Mesenchymal stem cell (in vitro differentiated cells and primary cell): ENCODE results near the gene TTYH1.

ENCODE experiments used
- DNase-seq: peaks from one replicate; pipeline ENCODE4 v3.0.0-alpha.2; 2013
- H2AFZ ChIP-seq: one replicate; pipeline ENCODE4 v1.6.1; 2013; ENCODE audit warnings: low read depth, mild to moderate bottlenecking, control low read depth, inconsistent platforms, low read length, moderate library complexity
- H2AK5ac ChIP-seq: 2 replicates; pipeline ENCODE4 v1.6.1; 2013; ENCODE audit warnings: low read length, moderate library complexity, mild to moderate bottlenecking, inconsistent platforms; ENCODE audit not compliant: severe bottlenecking
- H2BK120ac ChIP-seq: one replicate; pipeline ENCODE4 v1.6.1; 2013; ENCODE audit warnings: low read depth, mild to moderate bottlenecking, inconsistent platforms, low read length, moderate library complexity
- H2BK12ac ChIP-seq, 2 experiments: one replicate each; pipeline ENCODE4 v1.6.1; 2013; ENCODE audit warnings: inconsistent platforms in 2 of 2, low read length in 2 of 2, mild to moderate bottlenecking in 2 of 2, moderate library complexity in 2 of 2, control low read depth in 1 of 2
- H2BK15ac ChIP-seq: one replicate; pipeline ENCODE4 v1.6.1; 2013; ENCODE audit warnings: mild to moderate bottlenecking, low read depth, inconsistent platforms; ENCODE audit not compliant: poor library complexity, severe bottlenecking
- H2BK5ac ChIP-seq: 2 replicates; pipeline ENCODE4 v1.6.1; 2013; ENCODE audit warnings: low read depth, mild to moderate bottlenecking, low read length, control low read depth, inconsistent platforms; ENCODE audit not compliant: poor library complexity, severe bottlenecking
- H3K14ac ChIP-seq, 2 experiments: one replicate each; pipeline ENCODE4 v1.6.1; 2013; ENCODE audit warnings: inconsistent platforms in 2 of 2, low read length in 2 of 2, control low read depth in 1 of 2, mild to moderate bottlenecking in 1 of 2, moderate library complexity in 1 of 2
- H3K18ac ChIP-seq, 2 experiments: one replicate each; pipeline ENCODE4 v1.6.1; 2013; ENCODE audit warnings: inconsistent platforms in 2 of 2, low read length in 2 of 2, control low read depth in 1 of 2, low read depth in 1 of 2, mild to moderate bottlenecking in 1 of 2
- H3K23ac ChIP-seq, 2 experiments: one replicate each; pipeline ENCODE4 v1.6.1; 2013; ENCODE audit warnings: inconsistent platforms in 2 of 2, low read length in 2 of 2, mild to moderate bottlenecking in 2 of 2, moderate library complexity in 2 of 2, control low read depth in 1 of 2
- H3K27ac ChIP-seq: 2 replicates; pipeline ENCODE4 v1.5.1; 2013; ENCODE audit warnings: mild to moderate bottlenecking, moderate library complexity, low read length, control low read depth, inconsistent platforms; ENCODE audit not compliant: poor library complexity, severe bottlenecking
- H3K27me3 ChIP-seq, 2 experiments: 2 replicates each; pipeline versions ENCODE4 v1.6.1 to v1.7.0; 2013; ENCODE audit warnings: low read length in 2 of 2, mild to moderate bottlenecking in 2 of 2, moderate library complexity in 2 of 2, control low read depth in 1 of 2, inconsistent platforms in 1 of 2; ENCODE audit not compliant: control insufficient read depth in 1 of 2, insufficient read depth in 1 of 2
- H3K36me3 ChIP-seq, 2 experiments: 2 replicates each; pipeline versions ENCODE4 v1.6.1 to v1.7.0; 2013; ENCODE audit warnings: low read length in 2 of 2, control low read depth in 1 of 2, inconsistent platforms in 1 of 2, low read depth in 1 of 2, mild to moderate bottlenecking in 1 of 2; ENCODE audit not compliant: insufficient read depth in 2 of 2, control insufficient read depth in 1 of 2
- H3K4ac ChIP-seq, 2 experiments: one replicate each; pipeline ENCODE4 v1.6.1; 2013; ENCODE audit warnings: inconsistent platforms in 2 of 2, low read length in 2 of 2, mild to moderate bottlenecking in 2 of 2, moderate library complexity in 2 of 2, control low read depth in 1 of 2, low read depth in 1 of 2
- H3K4me1 ChIP-seq: 2 replicates; pipeline ENCODE4 v1.6.1; 2013; ENCODE audit warnings: low read depth, low read length, control low read depth; ENCODE audit not compliant: control insufficient read depth, insufficient read depth
- H3K4me2 ChIP-seq: 2 replicates; pipeline ENCODE4 v1.6.1; 2013; ENCODE audit warnings: low read length, mild to moderate bottlenecking, inconsistent platforms; ENCODE audit not compliant: poor library complexity, severe bottlenecking
- H3K4me3 ChIP-seq, 2 experiments: 2 replicates each; pipeline versions ENCODE4 v1.5.1 to v1.7.0; 2013; ENCODE audit warnings: low read length in 2 of 2, mild to moderate bottlenecking in 2 of 2, control low read depth in 1 of 2, low read depth in 1 of 2; ENCODE audit not compliant: insufficient read depth in 1 of 2
- H3K79me1 ChIP-seq: replicated peaks from 2 replicates; pipeline ENCODE4 v1.6.1; 2013; ENCODE audit warnings: mild to moderate bottlenecking, control low read depth, low read length, inconsistent platforms; ENCODE audit not compliant: poor library complexity, severe bottlenecking
- H3K9ac ChIP-seq: 2 replicates; pipeline ENCODE4 v1.7.0; 2013; ENCODE audit warnings: mild to moderate bottlenecking, low read length, moderate library complexity
- H3K9me3 ChIP-seq: 2 replicates; pipeline ENCODE4 v1.7.0; 2013; ENCODE audit warnings: mild to moderate bottlenecking, low read length; ENCODE audit not compliant: control insufficient read depth
- H4K8ac ChIP-seq: one replicate; pipeline ENCODE4 v1.6.1; 2013; ENCODE audit warnings: inconsistent platforms, mild to moderate bottlenecking, low read length, moderate library complexity
- H4K91ac ChIP-seq: one replicate; pipeline ENCODE4 v1.6.1; 2013; ENCODE audit warnings: mild to moderate bottlenecking, low read length, inconsistent platforms
- WGBS: methylation state at CpG from one replicate; pipeline ENCODE4 v1.1.7; 2013; ENCODE audit warnings: mixed read lengths; 5-methylcytosine and 5-hydroxymethylcytosine counted together

TTYH1 gene

GRCh38 chr19:54435551-54436016 is 20.3 kb downstream of the TTYH1 start:
- Histone ChIP-seq H3K23ac (no peak overlapping the region), H3K4me3 (no peak overlapping the region), H3K4ac (no peak overlapping the region), H3K36me3 (peaks cover 21 to 27% of the 10 kb centered on the region in 2 experiments), H3K9me3 (no peaks in the 10 kb centered on the region), H2BK15ac (no peak overlapping the region), H3K27ac (no peak overlapping the region), H3K14ac (no peak overlapping the region), H4K91ac (no peak overlapping the region), H3K18ac (no peak overlapping the region), H3K4me2 (no peak overlapping the region), H2BK12ac (no peak overlapping the region), H4K8ac (no peak overlapping the region), H2BK120ac (no peak overlapping the region), H3K9ac (no peak overlapping the region), H3K27me3 (peaks cover under 1 to 6% of the 10 kb centered on the region in 2 experiments), H2AFZ (no peak overlapping the region), H3K79me1 (peaks cover 28% of the 10 kb centered on the region), H2AK5ac (no peak overlapping the region), H2BK5ac (no peak overlapping the region), H3K4me1 (peaks cover 33% of the 10 kb centered on the region)
- 83% methylated on average over 12 of the region's 16 CpGs for WGBS
- DNase-seq: no peak

- Histone ChIP-seq H2AK5ac (no peak overlapping the region), H2BK12ac (no peak overlapping the region), H3K14ac (no peak overlapping the region), H3K27ac (no peak overlapping the region), H3K4me2 (no peak overlapping the region), H3K4ac (no peak overlapping the region), H2BK5ac (no peak overlapping the region), H3K36me3 (peaks cover 26 to 27% of the 10 kb centered on the region in 2 experiments), H3K23ac (peak overlapping the region in 1 of 2 experiments; percentile 34), H3K79me1 (peaks cover 31% of the 10 kb centered on the region), H2AFZ (no peak overlapping the region), H3K9ac (no peak overlapping the region), H2BK120ac (no peak overlapping the region), H3K4me3 (no peak overlapping the region), H3K27me3 (peaks cover 0 to 6% of the 10 kb centered on the region in 2 experiments), H3K18ac (no peak overlapping the region), H4K91ac (no peak overlapping the region), H3K9me3 (no peaks in the 10 kb centered on the region), H4K8ac (no peak overlapping the region), H3K4me1 (peaks cover 28% of the 10 kb centered on the region), H2BK15ac (no peak overlapping the region)
- WGBS: 72% methylated on average over 13 of the region's 15 CpGs
- DNase-seq: no peak
These were observed 20.8 kb downstream of the TTYH1 start for GRCh38 chr19:54436031-54436523.

- no peak overlapping the region for H2AFZ ChIP-seq
- H2BK15ac ChIP-seq: no peak overlapping the region
- no peak overlapping the region for H2BK12ac ChIP-seq
- no peaks in the 10 kb centered on the region for H3K9me3 ChIP-seq
- no peak overlapping the region for H3K4me3 ChIP-seq
- H3K27me3 ChIP-seq: peaks cover 0 to 2% of the 10 kb centered on the region in 2 experiments
- peaks cover 27% of the 10 kb centered on the region in 2 experiments for H3K36me3 ChIP-seq
- no peak for DNase-seq
- H2BK120ac ChIP-seq: no peak overlapping the region
- no peak overlapping the region for H4K91ac ChIP-seq
- H3K9ac ChIP-seq: no peak overlapping the region
- H3K79me1 ChIP-seq: peaks cover 31% of the 10 kb centered on the region
- no peak overlapping the region for H3K4me2 ChIP-seq
- H3K4ac ChIP-seq: no peak overlapping the region
- H3K14ac ChIP-seq: no peak overlapping the region
- H3K27ac ChIP-seq: no peak overlapping the region
- no peak overlapping the region for H3K23ac ChIP-seq
- peaks cover 24% of the 10 kb centered on the region for H3K4me1 ChIP-seq
- H4K8ac ChIP-seq: no peak overlapping the region
- WGBS: 87% methylated on average over 6 of the region's 10 CpGs
- H2AK5ac ChIP-seq: no peak overlapping the region
- H3K18ac ChIP-seq: no peak overlapping the region
- no peak overlapping the region for H2BK5ac ChIP-seq
These were observed 21.5 kb downstream of the TTYH1 start for GRCh38 chr19:54436628-54437252.

GRCh38 chr19:54439174-54439851 is 24.0 kb downstream of the TTYH1 start:
- H3K4me2 ChIP-seq: no peak overlapping the region
- H3K9me3 ChIP-seq: no peaks in the 10 kb centered on the region
- H2BK120ac ChIP-seq: no peak overlapping the region
- no peak overlapping the region for H2AFZ ChIP-seq
- no peak overlapping the region for H2BK5ac ChIP-seq
- peaks cover 25 to 43% of the 10 kb centered on the region in 2 experiments for H3K36me3 ChIP-seq
- peaks cover 31% of the 10 kb centered on the region for H3K79me1 ChIP-seq
- WGBS: 66% methylated on average over 15 of the region's 15 CpGs
- H3K4me1 ChIP-seq: peaks cover 19% of the 10 kb centered on the region
- H3K14ac ChIP-seq: no peak overlapping the region
- no peak overlapping the region for H4K8ac ChIP-seq
- no peak overlapping the region for H3K18ac ChIP-seq
- H3K27ac ChIP-seq: no peak overlapping the region
- no peak overlapping the region for H2BK15ac ChIP-seq
- H3K4me3 ChIP-seq: no peak overlapping the region
- no peak overlapping the region for H2AK5ac ChIP-seq
- H3K9ac ChIP-seq: no peak overlapping the region
- DNase-seq: peak; percentile 62
- peaks cover 0 to 2% of the 10 kb centered on the region in 2 experiments for H3K27me3 ChIP-seq
- no peak overlapping the region for H4K91ac ChIP-seq
- no peak overlapping the region for H2BK12ac ChIP-seq
- no peak overlapping the region for H3K23ac ChIP-seq
- no peak overlapping the region for H3K4ac ChIP-seq
